A549 treated with AZD2906 at 1 μM for 4 hours (cell line): ENCODE data around the gene ELOVL7. TPM values are rescaled to one million over a fixed set of nuclear protein-coding genes. Genes with fewer than 3 reads are reported as not detected.

Source experiments
- total RNA-seq: library from RNA; stranded (reverse); fragments of 200-300 nt; extraction: Qiagen RNA extraction; gene quantifications from 5 replicates; pipeline ENCODE4 v1.2.3, GENCODE V29; 2022

ELOVL7 gene
- total RNA-seq, result 9.2 to 12.6 TPM (median 11.2 TPM) in 5 replicates

DNA sequence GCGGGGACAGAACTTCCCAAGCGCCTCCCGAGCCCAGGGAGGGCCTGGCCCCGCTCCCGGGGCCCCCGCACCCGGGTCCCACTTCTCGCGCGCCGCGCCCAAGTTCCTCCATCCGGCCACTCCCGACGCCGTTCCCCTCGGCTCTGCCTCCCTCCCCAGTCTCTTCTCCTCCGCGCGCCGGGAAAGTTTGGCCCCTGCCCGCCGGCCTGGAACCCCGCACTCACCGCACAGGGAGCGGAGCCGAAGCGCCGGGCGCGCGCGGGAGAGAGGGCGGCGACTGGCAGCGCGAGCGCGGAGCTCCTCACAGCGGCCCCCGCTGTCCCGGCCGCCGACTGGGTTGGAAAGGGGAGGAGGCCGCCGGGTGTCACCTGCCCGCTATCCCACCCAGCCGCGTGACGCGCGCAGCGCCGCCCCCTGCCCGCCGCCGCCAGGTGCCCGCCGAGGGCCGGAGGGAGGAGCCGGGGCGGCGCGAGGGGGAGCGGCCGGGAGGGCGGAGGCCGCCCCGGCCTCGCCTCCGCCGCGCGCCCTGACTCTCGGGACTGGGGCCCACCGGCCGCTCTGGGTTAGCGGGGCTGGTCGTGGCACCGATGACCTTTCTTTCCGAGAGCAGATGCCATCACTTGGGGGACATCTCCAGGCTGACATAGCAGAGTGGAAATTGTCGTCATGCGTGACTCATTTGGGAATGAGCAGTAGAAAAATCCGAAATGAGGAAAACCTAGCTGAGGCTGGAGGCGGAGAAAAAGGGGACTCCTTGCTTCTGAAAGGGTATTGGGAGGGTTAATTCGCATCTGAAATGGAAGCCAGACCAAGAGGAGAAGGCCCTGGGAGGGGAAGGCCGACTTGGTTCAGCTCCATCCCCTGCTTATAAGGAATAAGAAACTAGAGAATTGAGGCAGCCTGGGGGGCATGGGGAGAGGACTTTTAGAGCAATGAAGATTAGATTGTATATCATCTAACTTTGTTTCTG, at the start of gene ELOVL7:
Gene ELOVL7, minus strand, starts transcription at position 334 of the 970 bp plus-strand sequence. CDS start 56,872 bp downstream, outside the sequence.

Other genes starting within 250 kb of the ELOVL7 start
- gene DEPDC1B, start 144.1 kb downstream of the ELOVL7 start, total RNA-seq, result 12.9 to 17.5 TPM (median 15.0 TPM) in 5 replicates
- 10.9 to 20.4 TPM (median 12.0 TPM) in 5 replicates for gene ERCC8, start 100.8 kb upstream of the ELOVL7 start, total RNA-seq
- gene NDUFAF2, start 100.9 kb upstream of the ELOVL7 start, total RNA-seq, result 64.5 to 77.0 TPM (median 70.9 TPM) in 5 replicates